ENCODE results near the gene VPS41.

The VPS41 gene

DNA sequence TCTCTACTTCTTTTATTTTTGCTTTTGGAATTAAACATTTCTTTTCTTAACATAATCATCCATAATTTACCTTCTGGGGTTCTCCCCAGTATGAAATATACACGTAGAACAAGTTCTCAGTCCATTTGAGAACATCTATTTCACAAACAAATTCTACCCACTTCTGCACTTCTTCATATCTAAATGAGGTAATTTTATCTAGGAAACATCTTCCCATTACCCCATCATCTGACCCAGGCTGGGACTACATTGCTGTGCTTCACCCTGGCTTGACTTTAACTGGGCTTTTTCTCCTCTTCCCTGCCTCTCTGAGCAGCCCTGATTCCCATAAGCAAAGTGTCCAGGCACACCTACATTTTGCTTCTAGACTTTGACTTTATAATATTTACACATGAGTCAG, 234.5 kb downstream of the VPS41 start:
- H3K36me3 ChIP-seq (ENCODE audit: control insufficient read depth in 2 of 2, insufficient read depth in 1 of 2, low read length in 2 of 2) = no peaks in the 10 kb centered on the region
- no peak overlapping the region for H3K4me3 ChIP-seq (ENCODE audit: low read depth, low read length)
- H3K27ac ChIP-seq (ENCODE audit: extremely low read depth, low read depth, low read length) = no peak overlapping the region
- H3K4me1 ChIP-seq (ENCODE audit: control insufficient read depth, insufficient read depth, low read length) = no peaks in the 10 kb centered on the region
- no peaks in the 10 kb centered on the region for H3K9me3 ChIP-seq (ENCODE audit: control insufficient read depth, insufficient read depth, low read depth, low read length)
- POLR2A ChIA-PET = no interaction called here
- CTCF ChIA-PET = interaction anchor here (0.7 kb wide), 1 partner anchor 719 kb away, joined by 3 read pairs; no protein-coding TSS in a partner anchor
- TF ChIP-seq ZNF354C (tag by site-specific recombination; IDR thresholded peaks at IDR 0.05; ENCODE audit: borderline replicate concordance, low read depth) (no peak), ZNF426 (tag by site-specific recombination; IDR thresholded peaks at IDR 0.05) (no peak), ZNF132 (tag by site-specific recombination; IDR thresholded peaks at IDR 0.05; ENCODE audit: borderline replicate concordance) (no peak)
- TF ChIP-seq, protein P1, sequence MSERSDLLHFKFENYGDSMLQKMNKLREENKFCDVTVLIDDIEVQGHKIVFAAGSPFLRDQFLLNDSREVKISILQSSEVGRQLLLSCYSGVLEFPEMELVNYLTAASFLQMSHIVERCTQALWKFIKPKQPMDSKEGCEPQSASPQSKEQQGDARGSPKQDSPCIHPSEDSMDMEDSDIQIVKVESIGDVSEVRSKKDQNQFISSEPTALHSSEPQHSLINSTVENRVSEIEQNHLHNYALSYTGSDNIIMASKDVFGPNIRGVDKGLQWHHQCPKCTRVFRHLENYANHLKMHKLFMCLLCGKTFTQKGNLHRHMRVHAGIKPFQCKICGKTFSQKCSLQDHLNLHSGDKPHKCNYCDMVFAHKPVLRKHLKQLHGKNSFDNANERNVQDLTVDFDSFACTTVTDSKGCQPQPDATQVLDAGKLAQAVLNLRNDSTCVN (tag by site-specific recombination; optimal IDR thresholded peaks at IDR 0.05) = no peak

DNA sequence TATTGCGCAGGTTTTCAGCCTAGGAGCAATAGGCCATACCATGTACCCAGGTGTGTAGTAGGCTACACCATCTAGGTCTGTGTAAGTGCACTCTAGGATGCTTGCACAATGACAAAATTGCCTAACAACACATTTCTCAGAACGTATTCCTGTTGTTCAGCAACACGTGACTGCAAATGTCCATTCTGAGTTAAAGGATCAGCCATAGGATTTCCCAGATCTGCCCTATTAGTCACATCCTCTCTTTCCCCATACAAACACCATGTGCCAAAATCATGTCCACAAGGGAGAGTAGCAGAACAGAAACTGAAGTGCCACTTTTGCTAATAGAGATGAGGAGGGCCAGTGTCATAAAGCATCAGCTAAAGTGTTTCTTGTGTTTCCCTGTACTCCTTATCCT, 235.2 kb downstream of the VPS41 start:
- Histone ChIP-seq H3K4me3 (ENCODE audit: low read depth, low read length) (no peak overlapping the region), H3K27ac (ENCODE audit: extremely low read depth, low read depth, low read length) (no peak overlapping the region), H3K9me3 (ENCODE audit: control insufficient read depth, insufficient read depth, low read depth, low read length) (no peaks in the 10 kb centered on the region), H3K4me1 (ENCODE audit: control insufficient read depth, insufficient read depth, low read length) (no peaks in the 10 kb centered on the region), H3K36me3 (ENCODE audit: control insufficient read depth in 2 of 2, insufficient read depth in 1 of 2, low read length in 2 of 2) (no peaks in the 10 kb centered on the region)
- POLR2A ChIA-PET = no interaction called here
- CTCF ChIA-PET = no interaction called here
- TF ChIP-seq ZNF184 (tag by site-specific recombination; IDR thresholded peaks at IDR 0.05) = no peak
- no peak for TF ChIP-seq ZBTB48 (tag by site-specific recombination; IDR thresholded peaks at IDR 0.05)
- no peak for TF ChIP-seq ZNF202 (tag by site-specific recombination; IDR thresholded peaks at IDR 0.05; ENCODE audit: borderline replicate concordance)
- TF ChIP-seq KLF1 (tag by site-specific recombination; IDR thresholded peaks at IDR 0.05) = no peak
- TF ChIP-seq ZBTB17 (tag by site-specific recombination; IDR thresholded peaks at IDR 0.05) = no peak
- TF ChIP-seq ZNF701 (tag by site-specific recombination; IDR thresholded peaks at IDR 0.05) = no peak

Data from HEK293 (cell line).